Liver (tissue), 9 donors: ENCODE measurements around the gene SWSAP1. TPM values are rescaled to one million over a fixed set of nuclear protein-coding genes. Genes with fewer than 3 reads are reported as not detected.

Source experiments
- DNase-seq: peaks from one replicate; pipeline ENCODE4 v3.0.0-alpha.2; 2017; ENCODE audit warnings: low spot score
- H3K27ac ChIP-seq, 2 donors: one replicate each; pipeline ENCODE4 v1.7.0; 2013; ENCODE audit warnings: inconsistent platforms in 2 of 2, low read length in 2 of 2, control low read depth in 1 of 2, low read depth in 1 of 2, mild to moderate bottlenecking in 1 of 2
- H3K27me3 ChIP-seq, 4 donors: one replicate each; pipeline versions ENCODE4 v1.6.1 to v1.7.0; 2013; ENCODE audit warnings: low read length in 3 of 4, inconsistent platforms in 1 of 4, mild to moderate bottlenecking in 1 of 4, moderate library complexity in 1 of 4; ENCODE audit not compliant: control insufficient read depth in 4 of 4, insufficient read depth in 4 of 4
- H3K36me3 ChIP-seq, 4 donors: one replicate each; pipeline versions ENCODE4 v1.6.1 to v1.7.0; 2013; ENCODE audit warnings: low read length in 3 of 4, mild to moderate bottlenecking in 3 of 4, low read depth in 1 of 4, moderate library complexity in 1 of 4; ENCODE audit not compliant: control insufficient read depth in 4 of 4, insufficient read depth in 3 of 4
- H3K4me1 ChIP-seq, 4 donors: one replicate each; pipeline versions ENCODE4 v1.6.1 to v1.7.0; 2013; ENCODE audit warnings: low read length in 3 of 4, mild to moderate bottlenecking in 3 of 4, moderate library complexity in 1 of 4; ENCODE audit not compliant: control insufficient read depth in 4 of 4, insufficient read depth in 4 of 4
- H3K4me3 ChIP-seq, 3 donors: one replicate each; pipeline versions ENCODE4 v1.6.1 to v1.7.0; 2013; ENCODE audit warnings: low read length in 3 of 3, control low read depth in 1 of 3, low read depth in 1 of 3, mild to moderate bottlenecking in 1 of 3
- H3K9ac ChIP-seq, 2 donors: one replicate each; pipeline ENCODE4 v1.7.0; 2013; ENCODE audit warnings: low read length in 2 of 2, mild to moderate bottlenecking in 2 of 2, moderate library complexity in 2 of 2, control low read depth in 1 of 2, low read depth in 1 of 2
- H3K9me3 ChIP-seq, 4 donors: one replicate each; pipeline versions ENCODE4 v1.6.1 to v1.7.0; 2013; ENCODE audit warnings: low read length in 3 of 4; ENCODE audit not compliant: control insufficient read depth in 4 of 4
- ATF3 ChIP-seq: IDR thresholded peaks from 2 replicates; pipeline ENCODE4 v1.6.1; 2016; ENCODE audit warnings: antibody characterized with exemption
- CTCF ChIP-seq: fragments of 150-350 bp; IDR thresholded peaks from 2 replicates; pipeline ENCODE4 v1.5.1; 2017; ENCODE audit warnings: improper control_type of control experiment, low read depth, low read length; ENCODE audit not compliant: missing input control
- EGR1 ChIP-seq, 2 donors: IDR thresholded peaks; 2 replicates each; pipeline ENCODE4 v1.6.1; 2016 to 2018; ENCODE audit warnings: antibody characterized with exemption in 2 of 2, low read depth in 2 of 2
- FOXA1 ChIP-seq: IDR thresholded peaks from 2 replicates; pipeline ENCODE4 v1.6.1; 2016; ENCODE audit warnings: antibody characterized with exemption
- FOXA2 ChIP-seq: IDR thresholded peaks from 2 replicates; pipeline ENCODE4 v1.6.1; 2016; ENCODE audit warnings: antibody characterized with exemption
- GABPA ChIP-seq, 2 donors: IDR thresholded peaks in 1 of 2; conservative IDR thresholded peaks in 1 of 2; 2 replicates each; pipeline ENCODE4 v1.6.1; 2016; ENCODE audit warnings: antibody characterized with exemption in 2 of 2, mild to moderate bottlenecking in 1 of 2, moderate library complexity in 1 of 2
- HNF4A ChIP-seq, 2 donors: conservative IDR thresholded peaks; 2 replicates each; pipeline ENCODE4 v1.6.1; 2016; ENCODE audit warnings: antibody characterized with exemption in 2 of 2, mild to moderate bottlenecking in 2 of 2
- HNF4G ChIP-seq: IDR thresholded peaks from 2 replicates; pipeline ENCODE4 v1.6.1; 2016; ENCODE audit warnings: antibody characterized with exemption
- JUND ChIP-seq, 2 donors: IDR thresholded peaks; 2 replicates each; pipeline ENCODE4 v1.6.1; 2016; ENCODE audit warnings: antibody characterized with exemption in 2 of 2
- MAX ChIP-seq: IDR thresholded peaks from 2 replicates; pipeline ENCODE4 v1.6.1; 2016; ENCODE audit warnings: antibody characterized with exemption
- NR2F2 ChIP-seq: IDR thresholded peaks from 2 replicates; pipeline ENCODE4 v1.6.1; 2016; ENCODE audit warnings: antibody characterized with exemption
- RAD21 ChIP-seq, 2 donors: IDR thresholded peaks; 2 replicates each; pipeline ENCODE4 v1.6.1; 2016; ENCODE audit warnings: antibody characterized with exemption in 2 of 2, mild to moderate bottlenecking in 2 of 2
- REST ChIP-seq: IDR thresholded peaks from 2 replicates; pipeline ENCODE4 v1.6.1; 2016; ENCODE audit warnings: antibody characterized with exemption, mild to moderate bottlenecking
- RXRA ChIP-seq, 2 donors: IDR thresholded peaks; 2 replicates each; pipeline ENCODE4 v1.6.1; 2017 to 2018; ENCODE audit warnings: antibody characterized with exemption in 2 of 2, mild to moderate bottlenecking in 1 of 2
- SP1 ChIP-seq: IDR thresholded peaks from 2 replicates; pipeline ENCODE4 v1.6.1; 2018; ENCODE audit warnings: antibody characterized with exemption, mild to moderate bottlenecking
- TAF1 ChIP-seq: conservative IDR thresholded peaks from 2 replicates; pipeline ENCODE4 v1.6.1; 2016; ENCODE audit warnings: antibody characterized with exemption, mild to moderate bottlenecking
- YY1 ChIP-seq: IDR thresholded peaks from 2 replicates; pipeline ENCODE4 v1.6.1; 2016; ENCODE audit warnings: antibody characterized with exemption, mild to moderate bottlenecking
- WGBS: extraction: QIAGEN DNeasy Blood & Tissue Kit; methylation state at CpG from one replicate; pipeline ENCODE4 v1.1.7; 2013; 5-methylcytosine and 5-hydroxymethylcytosine counted together
- polyA plus RNA-seq, 2 donors: library from polyadenylated mRNA; stranded (reverse) in 1 of 2; unstranded in 1 of 2; fragments of 200-250 nt in 1 of 2; fragments of >200 nt in 1 of 2; fragmentation: Nextera tagmentation in 1 of 2; extraction: Ambion mirVana in 1 of 2; gene quantifications; one replicate each; pipeline versions ENCODE4 v1.2.1 to v1.2.3, GENCODE V29; 2013 to 2015
- total RNA-seq, 2 donors: library from RNA; depleted of rRNA; stranded (reverse); fragments of >200 nt; gene quantifications; one replicate each; pipeline ENCODE4 v1.2.3, GENCODE V29; 2014
- TF ChIP-seq, protein P1 (sequence below): IDR thresholded peaks from 2 replicates; pipeline ENCODE4 v1.6.1; 2016; ENCODE audit warnings: antibody characterized with exemption
- donor health status: healthy.
- donor health status: healthy.
- donor health status: healthy.
- donor health status: healthy.
- donor health status: healthy.

Gene SWSAP1
- total and polyA plus RNA-seq, 4 donors = 0.98 to 6.4 (median 1.7) TPM

GRCh38 chr19:11390359-11390758 lies 15.9 kb downstream of the SWSAP1 start:
- DNase-seq = no peak
- no peaks in the 10 kb centered on the region for H3K4me1 ChIP-seq
- H3K27me3 ChIP-seq = no peaks in the 10 kb centered on the region
- H3K9ac ChIP-seq = no peak overlapping the region
- WGBS = 96% methylated on average over 2 of the region's 2 CpGs
- peaks cover 0 to 5% (median 2%) of the 10 kb centered on the region in 4 donors for H3K36me3 ChIP-seq
- no peak overlapping the region for H3K27ac ChIP-seq
- peaks cover 0 to 5% (median 0%) of the 10 kb centered on the region in 4 donors for H3K9me3 ChIP-seq
- TF ChIP-seq CTCF = no peak
- no peak for TF ChIP-seq FOXA2
- TF ChIP-seq FOXA1 = no peak
- no peak for TF ChIP-seq RXRA (IDR thresholded peaks at IDR 0.05)
- TF ChIP-seq SP1 = no peak
- no peak for TF ChIP-seq JUND (IDR thresholded peaks at IDR 0.05)
- TF ChIP-seq NR2F2 = no peak
- TF ChIP-seq, protein P1, sequence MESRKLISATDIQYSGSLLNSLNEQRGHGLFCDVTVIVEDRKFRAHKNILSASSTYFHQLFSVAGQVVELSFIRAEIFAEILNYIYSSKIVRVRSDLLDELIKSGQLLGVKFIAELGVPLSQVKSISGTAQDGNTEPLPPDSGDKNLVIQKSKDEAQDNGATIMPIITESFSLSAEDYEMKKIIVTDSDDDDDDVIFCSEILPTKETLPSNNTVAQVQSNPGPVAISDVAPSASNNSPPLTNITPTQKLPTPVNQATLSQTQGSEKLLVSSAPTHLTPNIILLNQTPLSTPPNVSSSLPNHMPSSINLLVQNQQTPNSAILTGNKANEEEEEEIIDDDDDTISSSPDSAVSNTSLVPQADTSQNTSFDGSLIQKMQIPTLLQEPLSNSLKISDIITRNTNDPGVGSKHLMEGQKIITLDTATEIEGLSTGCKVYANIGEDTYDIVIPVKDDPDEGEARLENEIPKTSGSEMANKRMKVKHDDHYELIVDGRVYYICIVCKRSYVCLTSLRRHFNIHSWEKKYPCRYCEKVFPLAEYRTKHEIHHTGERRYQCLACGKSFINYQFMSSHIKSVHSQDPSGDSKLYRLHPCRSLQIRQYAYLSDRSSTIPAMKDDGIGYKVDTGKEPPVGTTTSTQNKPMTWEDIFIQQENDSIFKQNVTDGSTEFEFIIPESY = no peak
- no peak overlapping the region for H3K4me3 ChIP-seq

DNA sequence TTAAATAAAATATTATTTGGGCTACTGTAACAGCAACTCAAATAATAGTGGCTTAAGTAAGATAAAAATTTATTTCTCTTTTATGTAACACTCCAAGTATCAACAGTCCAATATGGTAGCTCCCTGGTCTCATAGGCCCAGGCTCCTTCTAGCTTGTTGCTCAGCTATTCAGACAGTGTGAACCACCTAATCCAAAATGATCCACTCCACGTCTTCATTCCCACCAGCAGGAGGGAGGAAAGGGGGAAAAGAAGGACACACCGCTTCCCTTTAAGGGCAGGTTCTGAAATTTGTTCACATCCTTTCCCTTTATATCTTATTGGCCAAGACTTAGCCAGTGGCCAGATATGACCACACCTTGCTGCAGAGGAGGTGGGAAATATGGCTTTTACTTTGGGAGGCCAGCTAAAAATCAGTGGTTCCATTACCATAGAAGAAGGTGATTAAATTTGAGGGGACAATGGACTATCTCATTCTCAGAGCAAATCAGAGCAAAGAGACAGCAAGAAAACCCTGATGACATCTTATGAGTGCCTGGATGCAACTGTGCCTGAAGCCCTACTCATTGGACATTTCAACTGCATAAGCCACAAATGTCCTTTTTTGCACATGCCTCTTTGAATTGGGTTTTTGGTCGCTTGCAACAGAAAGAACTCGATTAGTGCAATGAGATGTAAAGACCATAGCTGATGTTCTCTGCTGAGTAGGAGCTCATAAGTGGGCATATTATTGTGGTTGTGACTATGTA lies 16.6 kb downstream of the SWSAP1 start:
- 90% methylated on average over 4 of the region's 4 CpGs for WGBS
- Histone ChIP-seq H3K36me3 (peaks cover 0 to 5% (median 2%) of the 10 kb centered on the region in 4 donors), H3K9me3 (peaks cover 0 to 5% (median 0%) of the 10 kb centered on the region in 4 donors), H3K27me3 (no peaks in the 10 kb centered on the region), H3K4me1 (no peaks in the 10 kb centered on the region), H3K27ac (no peak overlapping the region), H3K4me3 (no peak overlapping the region), H3K9ac (no peak overlapping the region)
- no peak for DNase-seq
- TF ChIP-seq GABPA (IDR thresholded peaks at IDR 0.05 in 1 of 2, conservative IDR thresholded peaks at IDR 0.05 in 1 of 2) (no peak), NR2F2 (no peak), FOXA1 (no peak), FOXA2 (no peak), RXRA (IDR thresholded peaks at IDR 0.05) (no peak), REST (no peak), EGR1 (IDR thresholded peaks at IDR 0.05; ENCODE audit: low read depth in 2 of 2) (no peak), JUND (IDR thresholded peaks at IDR 0.05) (no peak), CTCF (no peak), SP1 (no peak), ATF3 (no peak), YY1 (no peak), HNF4A (conservative IDR thresholded peaks at IDR 0.05) (no peak), RAD21 (IDR thresholded peaks at IDR 0.05) (no peak), HNF4G (no peak), MAX (no peak), TAF1 (no peak)
- TF ChIP-seq, protein P1 = no peak
